Smooth muscle cell (in vitro differentiated cells): ENCODE measurements around the gene HPSE2. TPM values are rescaled to one million over a fixed set of nuclear protein-coding genes. Genes with fewer than 3 reads are reported as not detected.

ENCODE experiments used
- DNase-seq: peaks from one replicate; lab custom pipeline; 2025; ENCODE audit not compliant: unreplicated experiment; lab: John Stamatoyannopoulos, UW
- H2AFZ ChIP-seq: fragments of 200-600 bp; sonication (generic); 2 replicates; pipeline ENCODE4 v1.6.0; 2016; ENCODE audit warnings: antibody characterized with exemption, low read depth, mild to moderate bottlenecking
- H3F3A ChIP-seq: fragments of 200-600 bp; sonication (generic); 2 replicates; pipeline ENCODE4 v1.6.0; 2017; ENCODE audit warnings: antibody characterized with exemption, low read depth
- H3K27ac ChIP-seq: fragments of 200-600 bp; sonication (generic); 2 replicates; pipeline ENCODE4 v1.5.1; 2016; ENCODE audit warnings: low read depth, mild to moderate bottlenecking
- H3K27me3 ChIP-seq: fragments of 200-600 bp; sonication (generic); 2 replicates; pipeline ENCODE4 v1.6.1; 2016; ENCODE audit warnings: low read depth, mild to moderate bottlenecking
- H3K36me3 ChIP-seq: fragments of 200-600 bp; sonication (generic); 2 replicates; pipeline ENCODE4 v1.5.1; 2016; ENCODE audit warnings: low read depth
- H3K4me1 ChIP-seq: fragments of 200-600 bp; sonication (generic); 2 replicates; pipeline ENCODE4 v1.5.1; 2016; ENCODE audit warnings: low read depth
- H3K4me2 ChIP-seq: fragments of 200-600 bp; sonication (generic); 2 replicates; pipeline ENCODE4 v1.6.0; 2016; ENCODE audit warnings: mild to moderate bottlenecking
- H3K4me3 ChIP-seq: fragments of 200-600 bp; sonication (generic); 2 replicates; pipeline ENCODE4 v1.5.1; 2016; ENCODE audit warnings: mild to moderate bottlenecking
- H3K79me2 ChIP-seq: fragments of 200-600 bp; sonication (generic); 2 replicates; pipeline ENCODE4 v1.6.0; 2016; ENCODE audit warnings: low read depth, mild to moderate bottlenecking
- H3K9ac ChIP-seq: fragments of 200-600 bp; sonication (generic); 2 replicates; pipeline ENCODE4 v1.6.0; 2016; ENCODE audit warnings: low read depth
- H3K9me3 ChIP-seq: fragments of 200-600 bp; sonication (generic); replicated peaks from 2 replicates; pipeline ENCODE4 v1.5.1; 2016; ENCODE audit warnings: low read depth
- H4K20me1 ChIP-seq: fragments of 200-600 bp; sonication (generic); 2 replicates; pipeline ENCODE4 v1.6.0; 2016; ENCODE audit warnings: low read depth
- WGBS: methylation state at CpG from one replicate; pipeline ENCODE4 v1.1.7; 2016; ENCODE audit warnings: low lambda C conversion rate; 5-methylcytosine and 5-hydroxymethylcytosine counted together
- polyA plus RNA-seq: library from polyadenylated mRNA; unstranded; fragments of >200 nt; fragmentation: Nextera tagmentation; extraction: Ambion mirVana; gene quantifications from 2 replicates; pipeline ENCODE4 v1.2.1, GENCODE V29; 2016
- total RNA-seq: library from RNA; depleted of rRNA; stranded (reverse); fragments of >200 nt; gene quantifications from 2 replicates; pipeline ENCODE4 v1.2.3, GENCODE V29; 2014
- TF ChIP-seq, protein P1 (sequence below): fragments of 200-600 bp; sonication (generic); IDR thresholded peaks from 2 replicates; pipeline ENCODE4 v1.5.1; 2017; ENCODE audit warnings: borderline replicate concordance, mild to moderate bottlenecking, antibody characterized with exemption; ENCODE audit not compliant: insufficient read depth, poor library complexity, severe bottlenecking

HPSE2 gene
- total and polyA plus RNA-seq, 2 experiments from 2014 or later, result 0.13 TPM; not detected in 1

DNA sequence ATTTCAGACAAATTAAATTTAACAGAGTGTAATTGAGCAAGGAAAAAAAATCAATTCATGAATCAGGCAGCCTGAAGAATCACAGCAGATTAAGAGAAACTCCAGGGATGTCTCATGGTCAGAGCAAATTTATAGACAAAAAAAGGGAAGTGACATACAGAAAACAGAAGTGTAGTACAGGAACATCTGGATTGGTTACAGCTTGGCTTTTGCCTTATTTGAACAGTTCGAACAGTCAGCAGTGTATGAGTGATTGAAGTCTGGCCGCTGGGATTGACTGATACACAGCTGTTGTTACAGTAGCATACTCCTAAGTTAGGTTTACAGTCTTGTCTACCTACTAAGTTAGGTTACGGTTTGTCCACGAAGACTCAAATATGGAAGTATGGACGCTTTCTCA is 255.3 kb downstream of the HPSE2 start:
- TF ChIP-seq, protein P1, sequence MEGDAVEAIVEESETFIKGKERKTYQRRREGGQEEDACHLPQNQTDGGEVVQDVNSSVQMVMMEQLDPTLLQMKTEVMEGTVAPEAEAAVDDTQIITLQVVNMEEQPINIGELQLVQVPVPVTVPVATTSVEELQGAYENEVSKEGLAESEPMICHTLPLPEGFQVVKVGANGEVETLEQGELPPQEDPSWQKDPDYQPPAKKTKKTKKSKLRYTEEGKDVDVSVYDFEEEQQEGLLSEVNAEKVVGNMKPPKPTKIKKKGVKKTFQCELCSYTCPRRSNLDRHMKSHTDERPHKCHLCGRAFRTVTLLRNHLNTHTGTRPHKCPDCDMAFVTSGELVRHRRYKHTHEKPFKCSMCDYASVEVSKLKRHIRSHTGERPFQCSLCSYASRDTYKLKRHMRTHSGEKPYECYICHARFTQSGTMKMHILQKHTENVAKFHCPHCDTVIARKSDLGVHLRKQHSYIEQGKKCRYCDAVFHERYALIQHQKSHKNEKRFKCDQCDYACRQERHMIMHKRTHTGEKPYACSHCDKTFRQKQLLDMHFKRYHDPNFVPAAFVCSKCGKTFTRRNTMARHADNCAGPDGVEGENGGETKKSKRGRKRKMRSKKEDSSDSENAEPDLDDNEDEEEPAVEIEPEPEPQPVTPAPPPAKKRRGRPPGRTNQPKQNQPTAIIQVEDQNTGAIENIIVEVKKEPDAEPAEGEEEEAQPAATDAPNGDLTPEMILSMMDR, result no peak
- Histone ChIP-seq H3K27ac (no peak overlapping the region), H3K36me3 (no peaks in the 10 kb centered on the region), H3K4me1 (no peaks in the 10 kb centered on the region), H3F3A (no peaks in the 10 kb centered on the region), H2AFZ (no peak overlapping the region), H3K9me3 (no peaks in the 10 kb centered on the region), H3K4me2 (no peak overlapping the region), H3K27me3 (no peaks in the 10 kb centered on the region), H3K9ac (no peak overlapping the region), H4K20me1 (no peaks in the 10 kb centered on the region), H3K79me2 (no peaks in the 10 kb centered on the region), H3K4me3 (no peak overlapping the region)
- WGBS, result 83% methylated on average over 5 of the region's 5 CpGs
- no peak for DNase-seq

DNA sequence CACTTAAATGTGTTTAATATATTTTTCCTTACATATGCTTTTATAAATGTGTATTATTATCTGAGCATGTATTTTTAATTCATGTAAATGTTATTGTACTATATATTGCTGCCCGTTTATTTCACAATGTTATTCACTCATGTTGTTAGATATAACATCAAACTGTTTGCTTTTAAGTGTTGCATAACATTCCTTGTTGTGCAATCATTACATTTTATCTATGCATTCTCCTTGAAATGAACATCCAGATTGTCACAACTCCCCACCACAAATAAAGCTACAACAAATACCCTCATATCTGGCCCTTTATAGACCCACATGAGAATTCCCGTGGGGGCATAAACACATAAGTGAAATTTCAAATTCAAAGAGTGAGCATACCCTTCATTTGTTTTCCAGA is 264.2 kb downstream of the HPSE2 start:
- no peak for DNase-seq

DNA sequence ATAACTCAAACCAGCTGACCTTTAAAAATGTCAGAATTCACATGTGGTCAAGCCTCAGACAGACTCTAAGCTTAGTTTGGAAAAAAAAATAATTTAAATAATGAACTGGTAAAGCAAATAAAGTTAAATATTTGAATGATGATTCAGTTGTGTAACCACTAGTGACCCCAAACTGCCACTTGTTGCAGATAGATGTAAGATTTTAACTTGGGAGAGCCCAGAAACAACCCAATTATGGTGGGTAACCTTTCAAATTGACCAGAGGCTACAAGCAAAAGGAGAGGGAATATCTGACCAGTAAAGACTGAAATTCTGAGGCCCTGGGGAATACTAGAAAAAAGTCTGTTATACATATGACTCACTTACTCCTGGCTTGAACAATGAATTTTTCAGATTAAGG is 268.1 kb downstream of the HPSE2 start:
- DNase-seq, result no peak
- Histone ChIP-seq H3K36me3 (no peaks in the 10 kb centered on the region), H3K9ac (no peak overlapping the region), H3K27ac (peak overlapping the region; percentile 30), H3K27me3 (no peaks in the 10 kb centered on the region), H2AFZ (no peak overlapping the region), H3K4me3 (no peak overlapping the region), H4K20me1 (no peaks in the 10 kb centered on the region), H3K4me1 (no peaks in the 10 kb centered on the region), H3K79me2 (no peaks in the 10 kb centered on the region), H3K4me2 (peak overlapping the region; percentile 8), H3K9me3 (no peaks in the 10 kb centered on the region), H3F3A (no peaks in the 10 kb centered on the region)
- TF ChIP-seq, protein P1, result no peak

More for the DNA sequence above, 264.2 kb downstream of the HPSE2 start:
- Histone ChIP-seq H3K4me2 (no peak overlapping the region), H4K20me1 (no peaks in the 10 kb centered on the region), H3K36me3 (no peaks in the 10 kb centered on the region), H3K27ac (no peak overlapping the region), H3K4me1 (no peaks in the 10 kb centered on the region), H3K79me2 (no peaks in the 10 kb centered on the region), H3K9ac (no peak overlapping the region), H2AFZ (no peak overlapping the region), H3F3A (no peaks in the 10 kb centered on the region), H3K9me3 (no peaks in the 10 kb centered on the region), H3K27me3 (no peaks in the 10 kb centered on the region), H3K4me3 (no peak overlapping the region)
- TF ChIP-seq, protein P1, result no peak
- WGBS, result 37% methylated on average over 2 of the region's 2 CpGs

DNA sequence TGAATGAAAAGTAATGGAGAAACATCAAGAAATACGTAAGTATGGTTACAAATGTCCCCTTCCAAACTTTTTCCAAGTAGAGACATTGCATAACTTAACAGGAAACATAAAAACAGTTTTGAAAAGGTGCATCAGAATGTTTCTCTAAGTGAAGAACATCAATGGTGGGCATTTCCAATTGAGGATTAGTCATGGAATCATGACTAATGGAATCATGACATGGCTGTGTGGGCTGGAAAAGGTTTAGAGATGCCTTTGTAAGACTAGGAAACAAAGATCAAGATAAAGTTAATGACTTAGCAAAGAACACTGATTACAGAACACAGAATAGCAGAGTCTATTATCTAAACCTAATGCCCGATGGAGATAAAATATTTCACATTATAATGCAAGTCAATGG is 272.0 kb downstream of the HPSE2 start:
- no peaks in the 10 kb centered on the region for H3K36me3 ChIP-seq
- DNase-seq, result no peak
- no peaks in the 10 kb centered on the region for H3K27me3 ChIP-seq
- H3K79me2 ChIP-seq, result no peaks in the 10 kb centered on the region
- peaks cover 4% of the 10 kb centered on the region for H3K4me1 ChIP-seq
- no peaks in the 10 kb centered on the region for H4K20me1 ChIP-seq
- H3K9ac ChIP-seq, result no peak overlapping the region
- H3K4me3 ChIP-seq, result no peak overlapping the region
- no peaks in the 10 kb centered on the region for H3K9me3 ChIP-seq
- H3K4me2 ChIP-seq, result peak overlapping the region; percentile 12
- no peak overlapping the region for H2AFZ ChIP-seq
- no peak overlapping the region for H3K27ac ChIP-seq
- 67% methylated on average over 2 of the region's 2 CpGs for WGBS
- peaks cover 5% of the 10 kb centered on the region for H3F3A ChIP-seq
- TF ChIP-seq, protein P1, result no peak
